Spleen (tissue), 7 donors: ENCODE measurements around the gene EIF3I.
"Not testable (repeated sequence)": the region's sequence is repeated elsewhere in the genome, so short reads cannot be mapped to it uniquely, and the experiment has no call there.

Experiments used
- CTCF ChIP-seq, 11 experiments: fragments of 200-600 bp in 7 of 11; fragments of 450-650 bp in 4 of 11; sonication (generic) in 4 of 11; IDR thresholded peaks in 8 of 11; conservative IDR thresholded peaks in 3 of 11; 1 replicate in 7 of 11; 2 replicates in 4 of 11; pipeline versions ENCODE4 v1.4.0 to v1.8.0; 2016 to 2021; ENCODE audit warnings: antibody characterized with exemption in 11 of 11, inconsistent platforms in 4 of 11, mild to moderate bottlenecking in 1 of 11
- POLR2AphosphoS5 ChIP-seq, 3 donors: sonication (generic); formaldehyde crosslinking; IDR thresholded peaks; one replicate each; pipeline ENCODE4 v1.5.1; 2017; ENCODE audit warnings: antibody characterized with exemption in 3 of 3
- donor health status: DM: no; HTN: no; CAD: no; lungs with moderate emphysema.
- donor health status: DM: no; HTN: no; CAD: no.
- donor health status: DM: no; HTN: no; CAD: no.

DNA sequence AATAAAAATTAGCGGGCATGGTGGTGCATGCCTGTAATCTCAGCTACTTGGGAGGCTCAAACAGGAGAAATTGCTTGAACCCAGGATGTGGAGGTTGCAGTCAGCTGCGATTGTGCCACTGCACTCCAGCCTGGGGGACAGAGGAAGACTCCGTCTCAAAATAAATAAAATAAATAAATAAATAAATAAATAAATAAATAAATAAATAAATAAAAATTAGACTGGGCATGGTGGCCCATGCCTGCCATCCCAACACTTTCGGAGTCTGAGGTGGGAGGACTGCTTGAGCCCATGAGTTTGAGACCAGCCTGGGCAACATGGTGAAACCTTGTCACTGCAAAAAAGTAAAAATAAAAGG, 41.0 kb downstream of the EIF3I start:
- TF ChIP-seq CTCF (IDR thresholded peaks at IDR 0.05 in 8 of 11, conservative IDR thresholded peaks at IDR 0.05 in 3 of 11); POLR2AphosphoS5 (IDR thresholded peaks at IDR 0.05): not testable (repeated sequence)
